GM18511 (cell line): ENCODE data around the gene ZNF362.

Experiments used
- ATAC-seq: cut with Tn5 transposase; IDR thresholded peaks from one replicate; pipeline ENCODE4 v1.9.1; 2021; ENCODE audit warnings: mild to moderate bottlenecking, moderate library complexity; ENCODE audit not compliant: unreplicated experiment

The ZNF362 gene

GRCh38 chr1:33267468-33268205 lies 11.3 kb downstream of the ZNF362 start:
- no peak for ATAC-seq

- ATAC-seq = no peak
These were observed 12.2 kb downstream of the ZNF362 start for GRCh38 chr1:33268457-33268856.

- ATAC-seq = no peak
These were observed 12.8 kb downstream of the ZNF362 start for GRCh38 chr1:33268927-33269610.

- no peak for ATAC-seq
These were observed 13.3 kb downstream of the ZNF362 start for GRCh38 chr1:33269621-33270020.

- no peak for ATAC-seq
These were observed 14.1 kb downstream of the ZNF362 start for GRCh38 chr1:33270379-33270778.

- no peak for ATAC-seq
These were observed 14.6 kb downstream of the ZNF362 start for GRCh38 chr1:33270808-33271465.

GRCh38 chr1:33271666-33272505 lies 15.6 kb downstream of the ZNF362 start:
- no peak for ATAC-seq

- ATAC-seq = no peak
These were observed 16.2 kb downstream of the ZNF362 start for GRCh38 chr1:33272509-33272908.

GRCh38 chr1:33272930-33273329 lies 16.6 kb downstream of the ZNF362 start:
- no peak for ATAC-seq

GRCh38 chr1:33273406-33273805 lies 17.1 kb downstream of the ZNF362 start:
- ATAC-seq = no peak

GRCh38 chr1:33273961-33274371 lies 17.7 kb downstream of the ZNF362 start:
- no peak for ATAC-seq

- no peak for ATAC-seq
These were observed 18.2 kb downstream of the ZNF362 start for GRCh38 chr1:33274446-33274845.

- ATAC-seq = no peak
These were observed 18.9 kb downstream of the ZNF362 start for GRCh38 chr1:33275195-33275594.

- no peak for ATAC-seq
These were observed 19.6 kb downstream of the ZNF362 start for GRCh38 chr1:33275706-33276572.

- no peak for ATAC-seq
These were observed 20.4 kb downstream of the ZNF362 start for GRCh38 chr1:33276573-33277298.

GRCh38 chr1:33277488-33278084 lies 21.3 kb downstream of the ZNF362 start:
- no peak for ATAC-seq

- ATAC-seq = no peak
These were observed 23.9 kb downstream of the ZNF362 start for GRCh38 chr1:33280091-33280661.

GRCh38 chr1:33281554-33282303 lies 25.4 kb downstream of the ZNF362 start:
- ATAC-seq = no peak
